HTERT RPE-1 (cell line): ENCODE measurements around the gene ZKSCAN2.

Experiments
- in situ Hi-C: fragments of 300-500 bp; cut with MboI; formaldehyde crosslinking; loops from 4 replicates; pipeline ENCODE4 v1.14.3; 2020; ENCODE audit warnings: low sequenced_read_pairs

Gene ZKSCAN2

DNA sequence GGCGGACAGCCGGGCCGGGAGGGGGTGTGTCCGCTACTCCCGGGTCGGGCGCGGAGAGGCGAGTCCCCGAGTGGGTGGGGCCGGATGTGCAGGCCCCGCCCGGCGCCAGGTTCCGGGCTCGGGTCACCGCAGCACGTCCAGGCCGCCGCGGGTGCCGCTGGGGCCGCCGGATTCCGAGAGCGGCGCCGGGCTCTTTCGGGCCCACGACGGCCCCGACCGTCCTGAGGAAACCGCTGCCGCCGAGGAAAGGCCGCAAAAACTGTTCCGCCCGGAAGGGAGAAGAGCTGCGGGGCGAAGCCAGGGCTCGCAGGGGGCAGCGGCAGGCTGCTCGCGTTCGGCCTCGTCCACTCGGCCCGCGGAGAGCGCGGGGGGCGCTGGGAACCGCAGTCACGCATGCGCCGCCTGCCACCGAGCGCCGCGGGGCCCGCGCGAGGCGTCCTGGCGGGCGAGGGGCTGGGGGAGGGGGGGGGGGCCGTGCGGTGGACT is at the start of gene ZKSCAN2:
ZKSCAN2 (minus strand) TSS at position 376 of the 486 bp plus-strand sequence. CDS start 718 bp downstream, outside the sequence.
- in situ Hi-C loops = no loop called here

DNA sequence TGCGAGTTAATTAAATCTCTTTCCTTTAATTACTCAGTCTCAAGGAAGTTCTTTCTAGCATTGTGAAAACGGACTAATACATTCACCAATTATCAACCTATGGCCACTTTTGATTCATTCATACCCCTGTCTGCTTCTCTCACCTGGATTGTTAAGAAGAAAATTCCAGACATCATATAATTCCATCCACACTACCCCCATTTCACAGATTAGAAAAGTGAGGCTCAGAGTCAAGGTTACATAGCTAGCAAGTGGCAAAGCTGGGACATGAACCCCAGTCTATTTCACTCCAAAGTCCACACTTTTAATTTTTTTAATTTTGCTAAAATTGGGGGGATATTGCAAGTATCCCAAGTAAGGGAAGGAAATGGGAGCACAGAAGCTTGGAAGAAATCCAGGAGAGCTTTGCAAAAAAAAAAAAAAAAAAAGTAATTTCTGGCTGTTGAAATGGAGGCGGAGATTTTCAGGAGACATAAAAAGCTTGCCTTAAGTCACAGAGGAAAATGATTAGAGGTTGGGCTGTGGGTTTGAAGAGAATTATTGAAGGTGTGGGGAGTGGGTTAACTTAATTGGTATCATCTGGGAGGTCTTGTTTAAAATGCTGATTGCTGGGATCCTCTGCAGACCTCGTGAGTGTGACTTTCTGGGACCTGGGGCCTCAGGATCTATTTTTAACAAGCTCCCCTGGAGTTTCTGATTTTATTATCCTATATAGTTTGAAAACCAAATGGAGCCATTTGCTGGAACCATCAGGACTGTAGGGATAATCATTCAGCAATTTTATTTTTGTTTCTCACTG is 42.3 kb upstream of the ZKSCAN2 start:
- in situ Hi-C loops = no loop called here

DNA sequence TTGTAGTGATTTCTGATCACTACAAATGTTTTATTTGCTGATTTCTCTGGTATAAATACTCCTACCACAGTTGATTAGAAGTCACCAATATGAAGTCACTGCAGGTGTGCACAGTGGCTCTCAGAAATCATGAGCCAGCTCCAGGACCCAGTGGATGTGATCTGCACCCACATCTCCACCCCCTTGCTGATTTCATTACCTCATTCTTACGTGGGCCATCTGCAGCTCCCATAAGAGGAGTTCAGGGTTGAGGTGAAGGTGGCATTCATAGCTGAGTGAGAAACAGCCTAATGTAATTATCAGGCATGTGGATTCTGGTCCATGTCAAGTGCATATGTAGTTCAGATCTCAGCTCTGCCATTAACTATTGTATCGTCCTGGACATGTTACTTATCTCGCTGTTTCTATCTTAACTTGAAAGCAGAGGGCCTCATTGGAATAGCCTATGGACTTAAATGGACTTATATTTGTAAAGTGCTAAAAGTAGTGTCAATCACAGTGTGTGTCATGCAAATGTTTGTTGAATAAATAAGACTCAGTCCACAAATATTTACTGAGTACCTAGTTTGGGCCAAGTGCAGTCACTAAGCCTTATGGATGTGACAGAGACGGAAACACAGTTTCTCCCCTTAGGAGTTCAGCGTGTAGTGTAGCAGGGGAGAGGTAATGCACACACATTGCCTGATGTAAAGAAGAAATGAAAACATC is 40.7 kb upstream of the ZKSCAN2 start:
- in situ Hi-C loops = no loop called here

DNA sequence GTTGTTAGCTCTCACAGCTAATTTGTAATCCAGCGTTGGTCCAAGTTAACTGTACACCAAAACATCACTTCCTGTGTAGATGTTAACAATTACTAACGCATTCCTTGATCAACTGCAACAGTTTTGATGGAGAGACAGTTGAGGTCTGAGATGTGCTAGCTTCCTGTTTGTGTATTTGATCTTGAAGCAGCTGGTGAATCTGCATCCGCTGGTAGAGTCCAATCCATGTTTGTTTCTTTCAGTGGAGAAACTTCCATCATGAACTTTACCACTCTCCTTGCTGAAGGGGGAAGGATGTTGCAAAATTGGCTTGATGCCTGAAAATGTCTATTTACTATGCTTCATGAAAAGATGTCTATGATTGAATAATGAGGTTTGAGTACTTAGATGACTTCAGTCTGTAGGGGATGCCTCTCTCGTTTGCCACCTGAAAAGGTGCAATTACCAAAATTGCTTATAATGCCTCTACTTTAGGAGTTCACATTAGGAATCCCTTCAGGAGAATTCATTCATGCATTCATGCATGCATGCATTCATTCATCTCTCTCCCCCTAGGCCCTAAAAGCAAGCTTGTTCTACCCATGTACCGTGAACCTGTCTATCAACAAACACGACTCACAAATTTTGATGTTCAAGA is 39.6 kb upstream of the ZKSCAN2 start:
- in situ Hi-C loops = no loop called here

DNA sequence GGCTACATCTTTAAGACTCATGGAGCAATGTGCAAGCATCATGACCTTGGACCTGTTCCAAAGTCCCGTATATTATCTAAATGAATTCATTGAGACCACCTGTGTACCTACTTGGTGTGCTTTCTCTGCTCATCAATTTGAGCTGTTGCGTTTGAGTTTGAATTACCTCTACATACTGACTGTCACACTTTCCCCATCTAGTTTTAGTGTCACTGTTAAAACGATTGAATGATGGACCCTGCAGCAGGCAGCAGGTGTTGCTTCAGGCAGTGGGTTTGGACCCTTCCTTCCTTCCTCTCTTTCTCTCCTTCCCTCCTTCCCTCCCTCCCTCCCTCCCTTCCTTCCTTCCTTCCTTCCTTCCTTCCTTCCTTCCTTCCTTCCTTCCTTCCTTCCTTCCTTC is 33.9 kb upstream of the ZKSCAN2 start:
- in situ Hi-C loops = no loop called here

DNA sequence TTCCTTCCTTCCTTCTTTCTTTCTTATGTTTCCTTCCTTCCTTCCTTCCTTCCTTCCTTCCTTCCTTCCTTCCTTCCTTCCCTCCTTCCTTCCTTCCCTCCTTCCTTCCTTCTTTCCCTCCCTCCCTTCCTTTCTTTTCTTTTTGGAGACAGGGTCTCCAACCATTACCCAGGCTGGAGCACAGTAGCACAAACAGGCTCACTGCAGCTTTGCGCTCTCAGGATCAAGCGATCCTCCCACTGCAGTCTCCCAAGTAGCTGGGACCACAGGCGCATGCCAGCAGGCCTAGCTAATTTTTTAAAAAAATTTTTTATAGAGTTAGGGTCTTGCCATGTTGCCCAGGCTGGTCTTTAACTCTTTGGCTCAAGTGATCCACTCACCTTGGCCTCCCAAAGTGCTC is 31.8 kb upstream of the ZKSCAN2 start:
- in situ Hi-C loops = no loop called here

DNA sequence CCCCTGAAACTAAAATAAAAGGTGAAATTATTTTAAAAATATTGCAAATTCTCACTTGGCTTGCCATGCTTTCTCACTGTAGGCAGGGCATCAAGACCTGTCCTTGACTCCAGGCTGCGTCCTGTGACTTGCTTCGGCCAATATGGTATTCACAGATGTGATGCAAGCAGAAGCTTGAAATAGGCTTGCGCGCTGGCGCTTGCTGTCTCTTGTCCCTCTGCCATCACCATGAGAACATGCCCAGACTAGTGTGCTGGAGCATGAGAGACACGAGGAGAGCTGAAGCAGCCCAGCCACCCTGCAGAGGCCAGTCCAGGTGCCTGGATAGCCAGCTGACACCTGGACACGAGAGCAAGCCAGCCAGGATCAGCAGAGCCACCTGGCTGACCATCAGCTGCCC is 21.8 kb upstream of the ZKSCAN2 start:
- in situ Hi-C loops = no loop called here

DNA sequence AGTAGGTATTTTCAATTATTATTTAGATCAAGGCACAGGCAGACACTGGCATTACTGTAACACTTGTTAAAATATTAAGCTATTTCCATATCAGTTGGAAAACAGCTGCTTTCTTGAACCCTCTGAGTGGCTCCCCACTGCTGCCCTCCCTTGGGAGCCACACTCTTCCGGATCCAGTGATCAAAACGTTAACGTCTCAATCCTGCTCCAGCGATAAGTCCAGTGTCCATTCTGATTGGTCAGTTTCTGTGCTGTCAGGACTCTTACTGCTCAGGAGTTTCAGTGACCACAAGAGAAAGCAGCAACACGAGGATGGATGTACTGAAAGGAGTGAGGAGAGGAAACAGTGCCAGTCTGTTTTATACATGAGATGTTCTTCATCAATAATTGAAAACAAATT is 13.8 kb upstream of the ZKSCAN2 start:
- in situ Hi-C loops = no loop called here

DNA sequence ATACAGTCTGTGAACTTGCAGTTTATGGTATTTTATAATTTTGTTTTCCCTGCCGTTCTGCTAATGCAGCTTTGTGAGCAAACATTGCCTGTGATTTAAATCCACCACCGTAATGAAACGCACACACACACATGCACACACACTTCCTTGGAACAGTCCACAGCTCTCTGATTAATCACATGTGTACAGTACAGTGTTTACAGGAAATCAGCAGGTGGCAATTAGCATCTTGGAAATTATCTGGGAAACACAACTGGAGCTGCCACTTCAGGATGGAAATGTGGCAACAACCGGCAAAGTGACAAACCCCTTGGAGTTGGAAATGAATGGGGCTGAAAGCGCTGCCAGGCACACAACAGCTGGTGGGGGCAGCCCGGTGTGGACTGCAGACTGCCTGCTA is 12.9 kb upstream of the ZKSCAN2 start:
- in situ Hi-C loops = no loop called here

DNA sequence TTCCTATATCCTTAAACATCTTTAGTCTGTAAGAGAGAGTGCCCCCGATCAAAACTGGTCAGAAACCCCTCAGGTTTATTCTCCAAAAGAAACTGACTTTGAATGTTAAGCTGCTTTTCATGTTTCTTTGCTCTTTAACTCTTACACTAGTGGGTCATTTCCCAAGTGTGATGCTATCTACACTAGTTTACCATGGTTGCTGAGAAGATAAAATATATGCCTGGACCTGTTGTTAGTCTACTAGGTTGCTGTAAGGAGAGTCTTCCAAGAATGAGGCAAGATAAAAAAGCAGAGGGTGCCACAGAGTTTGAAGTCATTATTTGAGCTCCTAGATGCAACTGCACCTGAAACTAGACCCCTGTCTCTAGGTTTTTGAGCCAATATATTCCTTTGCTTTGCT is 12.2 kb upstream of the ZKSCAN2 start:
- in situ Hi-C loops = no loop called here

DNA sequence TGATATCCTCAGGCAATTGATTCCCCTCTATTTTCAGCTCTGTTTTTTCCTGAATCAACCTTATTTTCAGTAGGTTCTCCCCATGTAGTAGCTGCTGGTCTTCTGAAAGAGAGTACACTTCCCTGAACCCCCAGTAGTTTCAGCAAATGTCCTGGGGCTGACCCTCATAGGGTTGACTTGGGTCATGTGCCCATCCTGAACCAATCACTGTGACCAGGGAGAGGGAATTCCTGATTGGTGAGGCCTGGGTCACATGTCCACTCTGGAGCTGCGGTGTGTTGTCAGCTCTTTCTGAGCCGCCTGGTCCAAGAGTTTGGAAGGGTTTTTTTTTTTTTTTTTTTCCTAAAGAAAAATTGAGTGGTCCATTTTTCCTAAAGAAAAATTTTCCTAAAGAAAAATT is 8.3 kb upstream of the ZKSCAN2 start:
- in situ Hi-C loops = no loop called here

DNA sequence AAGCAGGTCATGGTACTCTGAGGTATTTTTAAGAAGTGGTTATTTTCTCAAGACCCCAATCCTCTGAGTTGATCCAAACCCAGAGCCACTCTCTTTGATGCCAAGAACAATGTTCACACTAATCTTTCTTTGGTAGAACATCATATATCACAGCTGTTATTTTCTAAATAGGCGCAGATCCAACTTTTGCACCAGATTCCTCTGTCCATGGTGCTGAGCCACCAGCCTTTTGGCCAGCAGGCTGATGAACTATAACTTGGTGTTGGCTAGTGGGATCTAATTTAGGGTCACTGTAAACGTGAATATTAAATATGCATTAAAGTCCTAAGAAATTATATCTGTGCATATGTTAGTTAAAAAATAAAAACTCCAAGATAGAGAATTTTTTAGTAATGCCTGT is 7.0 kb upstream of the ZKSCAN2 start:
- in situ Hi-C loops = no loop called here

DNA sequence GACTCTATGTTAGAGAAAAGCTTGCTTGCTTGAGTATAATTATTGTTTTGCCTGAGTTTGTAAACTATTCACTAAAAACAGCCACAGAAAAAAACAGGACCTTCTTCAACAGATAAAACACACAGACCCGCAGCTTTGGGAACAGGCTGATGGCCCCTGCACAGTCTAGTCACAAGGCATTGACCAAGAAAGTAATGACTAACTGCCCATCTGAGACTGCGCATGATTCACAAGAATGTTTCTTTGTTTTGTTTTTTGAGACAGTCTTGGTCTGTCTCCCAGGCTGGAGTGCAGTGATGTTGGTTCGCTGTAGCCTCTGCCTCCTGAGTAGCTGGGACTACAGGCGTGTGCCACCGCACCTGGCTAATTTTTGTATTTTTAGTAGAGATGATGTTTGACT is 2.8 kb upstream of the ZKSCAN2 start:
- in situ Hi-C loops = no loop called here

DNA sequence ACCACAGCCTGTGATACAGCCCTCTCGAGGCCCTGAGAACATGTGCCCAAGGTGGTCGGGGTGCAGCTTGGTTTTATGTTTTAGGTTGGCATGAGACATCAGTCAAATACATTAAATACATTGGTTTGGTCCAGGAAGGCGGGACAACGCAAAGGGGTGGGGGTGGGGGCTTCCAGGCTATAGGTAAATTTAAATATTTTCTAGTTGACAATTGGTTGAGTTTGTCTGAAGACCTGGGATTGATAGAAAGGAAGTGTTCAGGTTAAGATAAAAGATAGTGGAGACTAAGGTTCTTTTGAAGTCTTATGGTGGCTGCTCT is 1.2 kb upstream of the ZKSCAN2 start:
- in situ Hi-C loops = no loop called here

DNA sequence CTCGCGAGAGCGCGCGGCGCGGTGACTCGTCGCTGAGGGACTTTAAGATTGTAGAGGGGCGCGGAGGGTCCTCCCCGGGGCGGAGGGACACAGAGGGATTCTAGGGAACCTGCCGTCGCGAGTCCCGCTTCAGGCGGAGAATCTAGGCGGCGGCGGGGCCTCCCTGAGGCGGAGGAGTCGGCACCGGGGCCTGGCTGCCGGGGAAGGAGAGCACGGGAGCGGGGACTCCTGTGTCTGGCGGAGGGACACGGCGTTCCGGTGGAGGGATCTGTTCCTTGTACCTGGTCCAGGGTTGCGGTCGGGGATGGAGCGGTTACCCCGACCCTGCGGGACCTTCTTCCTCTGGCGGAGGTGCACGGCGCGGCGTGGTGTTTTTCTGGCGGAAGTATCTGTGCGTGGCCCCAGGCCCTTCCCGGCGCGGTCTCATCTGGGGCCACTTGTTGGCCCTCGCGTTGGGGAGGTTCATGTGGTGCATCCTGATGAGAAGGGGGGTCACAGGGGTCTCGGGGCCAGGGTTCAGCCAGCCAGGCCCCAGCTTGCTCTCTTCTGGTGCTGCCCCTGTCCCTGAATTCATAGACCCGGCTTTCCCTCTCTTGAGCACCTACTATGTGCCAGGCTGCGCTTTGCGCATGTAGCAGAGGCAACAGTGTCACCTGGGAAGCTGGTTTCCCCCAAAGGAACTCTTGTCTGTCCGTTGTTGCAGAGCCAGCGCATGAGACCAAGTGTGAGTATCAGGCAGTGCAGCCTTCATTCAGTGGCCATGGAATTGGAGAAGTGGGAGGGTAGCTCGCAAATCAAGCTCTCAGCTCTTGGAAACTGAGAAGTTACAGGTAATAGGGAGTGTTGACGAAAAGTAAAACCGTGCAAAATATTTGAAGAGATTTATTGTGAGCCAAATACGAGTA is 563 bp upstream of the ZKSCAN2 start:
- in situ Hi-C loops = no loop called here

DNA sequence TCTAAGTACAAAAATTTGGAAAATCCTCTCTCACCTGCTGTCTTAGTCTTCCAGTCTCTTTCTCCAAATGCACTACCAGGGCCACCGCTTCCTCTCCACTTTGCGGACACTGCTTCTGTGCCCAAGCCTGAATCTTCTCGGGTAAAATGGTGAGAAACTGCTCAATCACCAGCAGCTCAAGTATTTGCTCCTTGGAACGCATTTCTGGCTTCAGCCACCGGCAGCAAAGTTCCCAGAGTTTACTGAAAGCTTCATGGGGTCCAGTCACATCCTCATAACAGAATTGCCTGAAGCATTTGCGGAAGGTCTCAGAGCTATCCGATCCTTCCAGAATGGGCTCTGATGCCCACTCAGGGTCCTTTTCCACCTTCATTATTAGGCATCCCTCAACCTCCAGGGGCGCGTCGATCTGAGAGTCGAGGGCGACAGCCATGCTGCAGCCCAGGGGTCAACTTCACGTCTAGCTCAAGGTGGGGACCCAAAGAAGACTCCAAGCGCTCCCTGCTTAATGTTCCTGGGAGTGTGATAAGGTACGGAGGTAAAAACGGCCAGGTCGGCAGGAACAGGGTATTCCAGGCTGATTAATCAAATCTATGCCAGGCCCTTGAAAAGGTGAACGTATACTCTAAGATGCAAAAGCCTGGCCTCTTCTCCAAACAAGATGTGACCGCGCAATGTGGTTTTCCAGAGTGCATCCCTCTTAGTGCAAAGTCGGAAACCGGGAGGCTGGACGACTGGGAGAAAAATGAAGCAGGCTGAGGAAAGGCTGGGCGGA is 763 bp downstream of the ZKSCAN2 start:
- in situ Hi-C loops = no loop called here

DNA sequence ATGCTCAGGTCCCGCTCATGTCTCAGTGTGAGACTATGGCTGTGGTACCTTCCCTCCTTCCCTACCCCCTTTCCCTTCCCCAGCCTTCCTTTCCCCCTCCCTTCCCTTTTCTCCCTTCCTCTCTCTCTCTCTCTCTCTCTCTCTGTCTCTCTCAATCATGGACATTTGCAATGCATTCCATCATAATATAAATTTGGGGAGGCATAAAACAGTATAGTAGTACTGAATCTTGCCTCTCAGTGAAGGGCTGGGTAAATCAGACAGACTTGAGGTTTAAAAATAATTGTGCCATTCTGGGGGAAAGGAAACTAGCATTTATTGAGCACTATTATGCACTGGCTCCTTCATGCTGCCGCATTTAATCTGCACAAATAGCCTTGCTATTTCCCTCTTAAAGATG is 4.3 kb downstream of the ZKSCAN2 start:
- in situ Hi-C loops = no loop called here

DNA sequence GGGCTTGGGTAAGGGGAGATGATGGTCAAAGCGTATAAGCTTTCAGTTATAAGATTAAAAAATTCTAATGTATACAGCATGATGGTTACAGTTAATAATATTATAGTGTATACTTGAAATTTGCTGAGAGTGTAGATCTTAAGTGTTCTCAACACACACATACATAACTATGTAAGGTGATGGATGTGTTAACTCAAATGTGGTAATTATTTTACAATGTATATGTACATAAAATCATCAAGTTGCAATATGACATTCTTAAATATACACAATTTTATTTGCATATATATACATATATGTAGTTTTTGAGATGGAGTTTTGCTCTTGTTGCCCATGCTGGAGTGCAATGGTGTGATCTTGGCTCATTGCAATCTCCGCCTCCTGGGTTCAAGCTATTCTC is 7.2 kb downstream of the ZKSCAN2 start:
- in situ Hi-C loops = no loop called here

DNA sequence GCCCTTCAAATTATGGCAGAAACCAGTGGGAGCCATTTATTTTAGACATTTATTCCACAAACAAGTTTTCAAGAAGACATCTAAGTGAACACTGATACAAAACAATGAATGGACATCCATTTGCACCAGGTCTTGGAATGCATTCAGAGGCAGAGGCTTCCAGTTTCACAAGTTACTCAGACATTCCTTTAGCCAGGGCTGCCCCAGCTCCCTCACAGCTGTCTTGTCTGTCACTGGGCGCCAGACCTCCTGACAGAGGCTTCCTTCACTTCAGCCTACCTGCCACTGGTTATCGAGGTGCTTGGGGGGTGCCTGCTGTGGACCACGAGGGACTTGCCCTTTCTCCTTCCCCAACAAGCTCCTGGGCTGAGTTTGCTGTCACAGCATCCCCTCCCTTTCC is 21.7 kb downstream of the ZKSCAN2 start:
- in situ Hi-C loops = no loop called here

DNA sequence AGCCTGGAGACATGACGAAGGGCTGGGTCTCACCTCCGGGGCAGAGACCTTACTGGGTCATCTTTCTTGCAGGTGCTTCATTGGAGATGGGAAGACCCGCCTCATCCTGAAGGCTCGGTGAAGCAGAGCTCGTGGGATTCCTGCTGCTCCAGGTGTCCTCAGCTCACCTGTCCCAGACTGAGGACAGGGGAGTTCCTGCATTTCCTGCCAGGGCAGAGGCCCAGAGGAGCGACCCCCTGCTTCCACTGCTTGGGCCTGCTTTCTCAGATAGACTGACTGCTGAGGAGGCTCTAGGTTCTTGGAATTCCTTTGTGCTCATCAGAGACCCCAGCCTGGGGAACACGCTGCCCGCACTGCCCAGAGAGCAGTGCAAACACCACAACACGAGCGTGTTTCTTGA is 29.3 kb downstream of the ZKSCAN2 start:
- in situ Hi-C loops = no loop called here
